NOMO-1 treated with DMSO at 0.1 percent for 48 hours (cell line): ENCODE data around the gene PDZRN4.

ENCODE experiments used
- DNase-seq: peaks from one replicate; lab custom pipeline; 2025; ENCODE audit not compliant: unreplicated experiment; lab: John Stamatoyannopoulos, UW

PDZRN4 gene

DNA sequence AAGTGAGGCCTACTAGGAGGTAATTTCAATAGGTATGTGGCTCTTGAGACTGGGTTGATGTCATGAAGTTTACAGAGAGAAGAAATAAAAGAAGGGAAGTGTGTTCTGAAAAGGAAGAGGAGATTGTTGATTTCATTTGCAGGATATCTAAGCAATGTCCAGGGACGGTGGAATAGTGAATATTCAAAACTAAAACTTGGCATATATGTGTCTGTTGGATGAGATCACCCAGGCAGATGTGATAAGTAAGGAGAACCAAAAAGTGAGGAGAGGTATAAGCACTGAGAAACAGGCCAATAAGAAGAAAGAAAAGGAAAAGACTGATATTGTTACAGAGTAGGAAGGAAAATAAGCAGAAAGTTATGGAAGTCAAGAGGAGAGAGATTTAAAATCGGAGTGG lies 255.6 kb downstream of the PDZRN4 start:
- no peak for DNase-seq

DNA sequence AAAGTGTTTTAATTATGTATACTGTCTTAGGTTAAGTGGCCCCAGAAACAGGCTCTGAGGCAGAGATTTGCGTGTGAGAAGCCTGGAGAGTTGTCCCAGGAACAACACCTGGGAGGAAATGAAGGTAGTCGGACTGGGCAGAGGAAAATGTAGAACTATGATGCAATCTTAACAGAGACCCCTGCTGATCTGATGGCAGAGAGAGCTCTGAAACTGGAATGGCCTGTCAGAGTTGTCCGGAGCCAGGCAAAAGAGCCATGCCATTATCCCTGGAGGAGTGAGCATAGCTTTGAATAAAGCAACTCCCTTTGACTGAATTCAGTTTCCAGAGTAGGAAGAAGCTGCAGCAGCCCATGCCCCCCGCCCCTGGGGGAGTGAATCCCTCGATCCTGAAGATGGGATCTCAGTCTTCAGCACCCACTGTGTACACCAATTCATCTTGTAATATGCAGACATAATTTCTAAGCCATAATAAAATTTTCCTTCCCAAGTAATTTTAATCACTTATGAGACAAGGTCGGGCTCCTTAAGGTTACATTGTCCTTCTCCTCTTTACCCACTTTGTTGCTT lies 264.8 kb downstream of the PDZRN4 start:
- DNase-seq: no peak

DNA sequence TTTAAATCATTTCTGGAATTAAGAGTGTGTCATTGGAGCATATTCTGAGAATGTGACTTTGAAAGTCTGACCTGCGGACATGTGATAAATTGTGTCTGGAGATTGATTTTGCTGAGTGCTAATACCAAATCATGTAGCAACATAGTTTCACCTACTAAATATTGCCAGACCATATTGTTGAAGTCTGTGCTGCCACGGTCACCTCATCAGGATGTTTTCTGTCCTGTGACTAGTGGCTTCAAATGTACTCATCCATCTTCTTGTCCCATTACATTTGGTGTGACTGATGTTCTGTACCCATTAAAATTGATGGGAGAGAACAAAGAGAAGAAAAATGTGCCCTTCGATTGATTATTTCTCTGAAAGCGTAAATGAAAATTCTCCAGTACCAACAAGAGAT lies 265.3 kb downstream of the PDZRN4 start:
- no peak for DNase-seq

DNA sequence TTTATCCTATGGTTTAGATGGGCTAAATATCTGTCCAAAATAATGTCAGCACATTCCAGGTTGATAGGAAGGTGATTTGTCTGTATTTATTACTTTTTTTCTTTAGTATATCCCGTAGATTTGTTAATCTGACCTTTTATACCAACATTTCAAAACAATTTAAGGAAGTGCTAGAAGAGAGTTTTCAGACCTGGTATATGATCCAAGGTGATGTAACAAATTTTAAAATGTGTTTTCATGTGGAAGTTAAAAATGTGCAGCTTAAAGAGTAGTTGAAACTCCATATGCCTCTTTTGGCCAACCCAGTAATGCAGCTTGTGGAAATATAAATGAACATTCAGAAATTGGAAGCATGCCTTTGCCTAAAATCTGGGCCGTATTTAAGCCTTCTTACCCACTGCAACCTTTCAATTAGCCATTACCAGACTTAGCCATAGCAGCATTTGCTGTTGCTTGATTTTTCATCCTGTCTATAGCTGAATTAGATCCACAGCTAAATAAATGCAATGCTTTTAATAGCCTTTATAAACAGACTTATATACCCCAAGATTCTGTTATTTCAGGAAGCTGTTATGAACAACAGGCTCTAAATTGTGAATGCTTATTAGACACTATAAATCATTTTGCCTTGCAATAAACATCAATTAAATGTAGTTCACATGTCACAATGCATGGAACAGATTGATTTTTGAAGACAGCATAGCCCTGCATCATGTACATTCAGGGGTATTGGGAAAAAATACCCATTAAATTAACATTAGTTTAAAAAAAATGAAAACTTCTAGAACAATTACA lies 271.2 kb downstream of the PDZRN4 start:
- peak; percentile 35 for DNase-seq

DNA sequence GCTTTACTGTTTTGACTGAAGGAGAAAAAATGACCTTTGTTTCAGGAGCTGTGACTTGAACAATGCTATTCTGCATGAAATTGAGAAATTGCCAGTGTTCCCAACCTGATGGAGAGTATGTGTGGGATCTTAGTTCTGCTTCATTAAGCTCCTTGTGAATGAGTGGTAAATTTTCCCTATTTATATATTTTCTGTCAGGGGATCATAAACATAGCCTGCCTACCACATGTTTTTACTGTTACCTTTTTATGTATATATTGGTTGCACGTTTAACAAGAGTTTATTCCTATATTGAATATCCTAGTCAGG lies 271.7 kb downstream of the PDZRN4 start:
- DNase-seq: no peak

DNA sequence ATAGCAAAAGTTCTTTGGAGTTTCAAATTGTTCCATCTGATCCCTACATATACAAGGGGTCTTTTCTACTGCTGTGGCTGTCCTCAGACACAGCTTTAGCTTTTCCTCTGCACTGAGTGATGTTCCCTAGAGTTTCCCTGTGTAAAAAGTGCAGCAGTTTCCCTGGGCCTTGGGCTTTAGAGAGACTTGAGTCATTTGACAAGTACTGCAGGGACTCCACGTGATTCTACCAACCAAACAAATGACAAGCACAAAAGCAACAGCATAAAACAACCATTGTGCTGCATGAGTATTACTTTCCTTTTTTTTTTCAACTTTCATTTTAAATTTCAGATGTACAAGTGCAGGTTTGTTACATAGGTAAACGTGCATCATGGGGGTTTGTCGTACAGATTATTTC lies 272.8 kb downstream of the PDZRN4 start:
- no peak for DNase-seq

DNA sequence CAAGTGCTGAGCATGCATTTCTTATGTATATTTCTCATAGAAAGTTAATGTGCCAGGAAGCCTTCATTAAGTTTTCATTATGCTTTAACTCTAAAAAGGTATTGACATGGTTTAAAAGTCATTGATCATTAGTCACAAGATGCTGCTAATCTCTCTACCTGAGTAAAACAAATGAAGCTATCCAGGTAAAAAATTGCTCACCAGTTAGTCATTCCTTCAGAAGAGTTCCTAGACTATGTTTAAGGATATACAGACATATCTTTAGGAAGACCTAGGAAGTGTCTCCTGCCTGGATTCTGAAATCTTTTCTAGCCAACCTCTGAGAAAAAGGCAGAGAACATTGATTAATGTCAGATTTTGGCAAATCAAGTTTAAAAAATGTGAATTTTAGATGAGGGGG lies 274.2 kb downstream of the PDZRN4 start:
- DNase-seq: no peak

DNA sequence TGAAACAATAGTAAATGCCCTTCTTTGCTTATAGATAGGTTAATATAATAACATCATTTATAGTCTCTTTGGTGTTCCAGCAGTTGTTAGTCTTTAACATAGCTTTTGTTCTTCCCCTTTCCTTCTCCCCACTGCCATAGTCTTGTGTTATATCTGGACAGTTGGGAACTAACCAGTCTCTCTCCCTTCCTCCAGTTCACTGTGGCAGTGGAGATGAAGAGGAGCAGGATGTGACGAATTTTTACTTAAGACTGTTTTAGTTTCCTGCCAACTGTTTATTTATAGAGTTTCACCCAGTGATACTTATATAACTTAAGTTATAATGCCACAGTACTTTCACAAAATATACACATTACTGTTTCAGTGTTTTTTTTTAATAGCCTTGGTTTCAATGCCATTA lies 277.4 kb downstream of the PDZRN4 start:
- no peak for DNase-seq

DNA sequence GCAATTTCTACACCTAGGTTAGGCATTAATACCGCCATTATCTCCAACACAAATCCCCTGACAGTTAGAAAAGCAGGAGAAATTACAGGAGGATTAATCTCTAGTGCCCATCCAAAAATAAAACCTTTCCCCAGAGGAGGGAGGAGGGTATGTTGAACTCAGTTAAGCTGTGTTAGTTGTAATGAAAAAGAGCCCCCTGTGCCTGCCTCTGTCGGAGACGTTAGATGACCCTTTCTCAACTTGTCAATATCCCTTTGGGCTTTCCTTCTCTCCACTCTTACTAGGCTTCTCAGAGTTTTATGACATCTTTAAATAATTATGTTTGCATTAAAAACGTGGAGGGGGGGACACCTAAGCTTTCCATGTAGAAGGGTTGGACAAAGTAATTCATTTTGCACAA lies 278.2 kb downstream of the PDZRN4 start:
- no peak for DNase-seq

DNA sequence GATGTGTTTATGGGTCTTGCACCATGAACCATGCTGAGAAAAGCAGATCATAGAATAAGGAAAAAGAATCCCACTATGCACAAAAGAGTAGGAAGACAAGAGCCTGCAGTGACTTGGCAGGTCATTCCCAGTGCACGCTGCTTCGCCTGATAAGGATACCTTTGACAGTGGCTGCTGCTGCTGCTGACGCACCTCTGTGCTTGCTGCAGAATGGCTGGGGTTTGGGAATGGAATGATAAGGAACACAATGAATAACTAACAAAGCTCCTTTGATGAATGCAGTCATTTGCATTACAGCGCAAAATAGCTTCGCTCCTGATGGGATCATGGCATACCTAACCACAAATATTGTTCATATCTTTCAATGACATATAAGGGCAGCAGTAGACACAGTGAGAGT lies 278.7 kb downstream of the PDZRN4 start:
- no peak for DNase-seq

DNA sequence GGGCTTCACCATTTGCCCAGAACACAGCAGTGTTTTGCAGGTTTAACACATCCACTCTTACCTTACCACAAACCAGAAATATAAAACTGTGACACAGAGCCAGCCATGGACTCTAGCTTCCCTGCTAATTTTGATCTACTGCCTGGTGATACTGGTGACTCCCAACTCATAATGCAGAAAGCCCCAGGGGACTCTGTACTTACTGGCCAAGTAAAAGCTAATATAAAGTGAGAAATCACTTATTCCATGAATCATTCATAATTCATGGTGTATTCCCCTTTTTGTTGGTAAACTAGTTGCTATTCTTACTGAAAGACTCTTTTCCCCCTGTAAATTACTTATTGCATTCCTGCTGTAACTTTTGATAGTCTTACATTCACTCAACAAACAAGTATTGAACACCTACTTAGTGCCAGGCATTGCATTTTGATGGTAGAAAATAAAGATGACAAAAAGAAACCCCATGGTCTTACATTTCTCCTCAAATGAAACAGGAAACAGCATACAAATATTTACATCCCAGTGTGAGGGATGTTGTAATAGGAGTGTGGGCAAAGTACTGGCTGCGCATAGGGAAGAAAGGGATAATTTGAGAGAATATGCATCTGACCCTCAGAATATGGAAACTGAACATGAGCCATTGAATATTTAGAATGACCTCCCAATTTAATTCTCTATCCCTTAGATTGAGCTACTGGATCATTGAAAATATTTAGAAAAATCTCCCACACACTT lies 279.6 kb downstream of the PDZRN4 start:
- DNase-seq: no peak

DNA sequence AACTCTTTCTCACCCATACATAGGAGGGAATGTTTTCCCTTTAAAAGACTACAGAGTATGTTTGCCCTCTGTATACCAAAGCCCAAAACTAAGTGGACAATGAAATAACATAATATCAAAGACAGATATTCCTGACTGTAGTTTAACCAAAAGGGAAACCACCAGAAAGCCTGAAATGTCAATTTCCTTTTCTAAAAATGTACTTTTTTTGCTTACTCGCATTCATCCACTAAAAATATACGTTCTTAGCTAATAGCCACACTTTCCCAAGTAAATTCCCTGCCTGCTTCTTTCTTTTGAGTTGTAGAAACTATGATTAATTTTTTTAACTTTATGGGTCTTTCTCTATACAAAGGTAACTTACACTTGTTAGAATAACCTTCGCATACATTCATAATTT lies 280.2 kb downstream of the PDZRN4 start:
- DNase-seq: no peak

DNA sequence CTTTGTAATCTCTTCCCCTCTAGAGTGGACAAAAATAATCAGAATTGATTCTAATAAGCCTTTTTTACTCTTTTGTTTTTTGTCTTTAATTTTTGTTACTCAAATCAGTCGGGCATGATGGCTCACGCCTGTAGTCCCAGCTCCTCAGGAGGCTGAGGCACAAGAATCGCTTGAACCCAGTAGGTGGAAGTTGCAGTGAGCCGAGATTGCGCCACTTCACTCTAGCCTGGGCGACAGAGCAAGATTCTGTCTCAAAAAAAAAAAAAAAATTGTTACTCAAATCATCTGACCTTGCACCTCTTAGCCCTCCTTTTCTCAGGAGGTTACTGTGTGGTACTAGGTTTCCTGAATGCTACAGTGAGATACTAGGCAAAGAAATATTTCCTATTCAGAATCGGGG lies 280.6 kb downstream of the PDZRN4 start:
- peak; percentile 11 for DNase-seq

DNA sequence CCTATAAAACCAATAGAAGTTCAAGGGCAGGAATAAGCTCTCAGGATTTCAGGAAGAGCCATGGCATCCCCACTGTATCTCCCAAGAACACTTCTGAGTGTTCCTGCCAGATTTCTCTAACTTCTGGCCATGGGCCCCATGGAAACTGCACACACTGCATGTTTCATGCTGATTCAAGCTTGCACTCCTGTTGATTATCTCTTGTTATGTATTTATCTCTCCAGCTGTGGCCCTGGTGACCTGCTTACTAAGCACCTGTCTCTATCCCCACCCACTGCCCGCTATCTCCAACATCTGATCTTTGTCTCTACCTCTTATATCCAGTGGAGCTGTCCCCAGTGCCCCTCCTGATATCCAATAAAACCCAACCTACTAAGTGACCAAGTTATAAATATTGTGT lies 285.3 kb downstream of the PDZRN4 start:
- DNase-seq: no peak

DNA sequence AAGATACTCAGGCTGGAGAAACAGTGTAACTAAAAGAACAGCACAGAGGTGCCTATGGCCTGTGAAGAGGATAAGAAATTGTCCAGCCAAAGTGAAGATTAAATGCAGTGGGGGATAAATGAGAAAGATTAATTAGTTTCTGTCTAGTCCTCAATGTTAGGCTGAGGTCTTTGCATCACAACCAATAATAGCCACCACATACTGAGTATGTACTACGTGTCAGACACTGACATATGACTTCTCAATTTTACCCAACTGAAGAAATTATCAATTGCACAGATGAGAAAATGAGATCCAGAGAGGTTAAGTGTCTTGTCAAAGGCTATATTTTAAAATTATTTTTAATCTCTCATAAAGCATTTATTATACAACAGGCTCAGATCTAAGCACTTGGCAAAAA lies 285.9 kb downstream of the PDZRN4 start:
- no peak for DNase-seq

DNA sequence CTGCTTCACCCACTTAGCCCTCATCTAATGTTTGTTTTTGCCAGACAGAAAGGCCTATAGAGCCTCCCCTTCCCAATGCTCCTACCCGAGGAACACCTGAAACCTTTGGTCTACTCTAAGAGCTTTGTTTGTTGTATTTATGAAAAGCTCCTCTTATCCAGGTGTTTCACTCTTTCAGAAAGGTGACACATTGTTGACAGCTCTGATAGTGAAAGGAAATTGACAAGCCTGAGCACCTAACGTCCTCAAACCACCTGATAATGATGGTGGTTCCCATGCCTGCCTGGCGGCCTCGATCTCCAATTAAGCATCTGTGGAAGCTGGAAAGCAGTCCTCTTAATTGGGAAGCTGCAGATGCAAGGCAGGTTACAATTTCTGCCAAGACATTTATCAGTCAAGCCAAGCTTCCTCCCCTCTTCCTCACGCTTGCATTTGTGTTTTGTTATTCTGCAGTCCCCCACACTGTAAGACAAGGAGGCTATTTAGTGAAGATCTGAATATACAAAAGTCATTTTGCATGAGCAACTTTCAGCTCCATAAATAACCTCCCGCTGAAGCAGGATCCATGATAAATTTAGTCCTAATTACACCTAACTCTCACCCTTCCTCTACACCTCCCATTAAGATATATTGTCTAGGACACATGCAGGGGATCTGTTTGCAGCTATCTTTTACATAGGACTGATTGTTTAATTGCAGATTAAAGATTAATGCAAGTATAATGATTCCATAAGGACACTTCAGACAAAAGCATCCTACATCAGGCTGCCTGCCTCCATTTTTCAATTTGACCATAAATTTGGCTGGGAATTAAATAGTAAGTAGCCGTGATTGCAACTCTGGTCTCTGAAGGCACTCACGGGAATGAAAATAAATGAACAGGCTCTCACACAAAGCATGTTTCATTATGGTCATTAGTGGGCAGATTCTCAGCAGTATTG lies 288.6 kb downstream of the PDZRN4 start:
- no peak for DNase-seq

DNA sequence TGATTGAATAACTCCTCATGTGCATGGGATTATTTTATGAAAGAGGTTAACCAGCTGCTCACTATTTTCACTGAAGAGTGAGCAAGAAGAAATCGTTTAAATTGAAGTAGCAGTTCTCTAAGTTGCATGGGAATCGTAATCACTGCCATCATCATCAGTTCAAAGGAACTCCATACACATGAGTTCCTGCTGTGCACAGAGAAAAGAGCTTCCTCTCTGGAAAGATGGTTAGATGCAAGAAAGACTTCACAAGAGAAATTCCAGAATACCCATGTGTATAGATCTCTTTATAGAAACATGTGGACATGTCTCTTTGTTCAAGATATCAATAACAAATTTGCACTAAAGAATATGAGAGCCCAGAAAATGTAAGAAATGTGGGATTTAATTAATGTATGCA lies 291.3 kb downstream of the PDZRN4 start:
- DNase-seq: no peak

DNA sequence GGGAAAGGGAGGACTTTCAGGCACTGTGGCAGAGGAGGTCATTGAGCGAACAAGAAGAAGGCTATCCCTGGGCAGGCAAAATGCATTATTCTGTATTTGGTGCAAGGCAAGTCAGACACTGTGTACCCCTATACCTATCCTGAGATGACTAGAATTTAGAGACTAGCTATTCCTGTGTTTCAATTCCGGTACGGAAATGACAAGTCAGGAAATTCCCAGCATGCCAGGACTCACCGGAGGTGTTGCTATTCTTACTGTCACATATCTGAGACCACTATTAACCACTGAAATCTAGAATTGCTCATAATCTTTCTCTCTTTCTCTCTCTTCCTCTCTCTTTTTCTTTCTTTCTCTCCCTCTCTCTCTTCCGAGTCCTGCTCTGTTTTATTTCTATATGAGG lies 297.1 kb downstream of the PDZRN4 start:
- no peak for DNase-seq

DNA sequence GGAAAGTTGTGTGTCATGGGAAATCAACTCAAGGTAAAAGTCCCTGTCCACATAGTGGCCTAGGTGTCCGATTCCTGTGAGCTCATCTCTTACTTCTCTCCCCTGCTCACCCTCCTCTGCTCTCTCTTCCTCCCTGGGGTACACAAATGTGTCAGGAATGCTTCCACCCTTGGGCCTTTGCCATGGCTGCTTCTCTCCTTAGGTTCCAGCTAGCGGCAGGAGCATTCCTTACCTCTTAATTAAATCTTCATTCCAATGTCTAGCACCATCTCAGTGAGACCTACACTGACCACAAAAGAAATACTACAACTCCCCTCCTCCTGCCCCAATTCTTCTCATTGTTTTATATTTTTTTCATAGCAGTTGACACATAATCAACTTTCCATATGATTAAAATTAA lies 298.6 kb downstream of the PDZRN4 start:
- no peak for DNase-seq

DNA sequence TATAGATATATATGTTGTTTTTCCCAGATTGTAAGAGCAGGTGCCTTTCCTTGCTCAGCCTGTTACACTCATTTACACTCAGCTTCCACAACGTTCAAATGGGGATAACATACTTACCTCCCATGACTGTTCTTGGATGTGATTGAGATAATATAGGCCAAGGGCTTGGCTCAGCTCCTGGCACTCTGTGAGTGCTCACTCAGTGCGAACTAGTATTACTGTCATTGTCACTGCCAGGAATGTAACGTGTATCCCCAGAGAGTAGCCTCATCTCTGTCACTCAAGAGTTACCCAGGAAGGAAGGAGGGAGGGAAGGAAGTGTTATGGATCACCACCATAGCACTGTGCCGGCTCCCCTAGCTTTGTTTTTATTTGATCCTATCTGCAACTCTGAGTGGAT lies 307.9 kb downstream of the PDZRN4 start:
- DNase-seq: no peak

DNA sequence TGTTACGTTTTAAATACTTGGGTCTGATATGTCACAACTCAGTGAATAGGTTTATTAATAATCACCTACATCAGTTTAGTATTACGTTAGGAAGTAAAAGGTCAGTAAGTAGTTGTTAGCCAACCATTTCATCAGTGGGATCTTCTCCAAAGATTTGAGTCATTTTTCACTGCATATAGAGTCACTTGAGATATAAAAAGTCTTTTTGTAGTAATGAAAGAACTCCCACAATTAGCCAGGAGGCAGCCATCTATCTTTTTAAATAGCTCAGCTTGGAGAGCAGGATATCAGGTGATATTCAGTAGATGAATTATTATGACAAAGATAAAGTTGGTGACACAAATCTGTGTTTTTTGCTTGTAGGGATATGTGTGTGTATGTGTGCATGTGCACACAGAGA lies 309.3 kb downstream of the PDZRN4 start:
- DNase-seq: no peak
